Activated CD4-positive, alpha-beta T cell treated with anti-CD3 and anti-CD28 coated beads, Interleukin-2, Interleukin-4, amounts not matched to agents 100 ng/mL and 50 ng/mL, durations not matched to agents 16 hours and 8 hours (primary cell): ENCODE data around the gene DMWD.

Experiments
- DNase-seq: peaks from one replicate; pipeline ENCODE4 v3.0.0-alpha.2; 2020; ENCODE audit warnings: low spot score

DMWD gene

GRCh38 chr19:45792470-45793177 is at the start of gene DMWD:
Gene DMWD, minus strand, starts transcription at chr19:45792845. Its CDS starts 89 bp downstream, at chr19:45792756.
- DNase-seq = peak; percentile 100

- no peak for DNase-seq
These were observed 49.6 kb upstream of the DMWD start for GRCh38 chr19:45842198-45842597.

GRCh38 chr19:45834970-45835369 is 42.3 kb upstream of the DMWD start:
- DNase-seq = no peak

GRCh38 chr19:45828945-45829344 is 36.3 kb upstream of the DMWD start:
- no peak for DNase-seq

- no peak for DNase-seq
These were observed 35.9 kb upstream of the DMWD start for GRCh38 chr19:45828523-45828922.

- DNase-seq = no peak
These were observed 34.9 kb upstream of the DMWD start for GRCh38 chr19:45827459-45828093.

- no peak for DNase-seq
These were observed 34.3 kb upstream of the DMWD start for GRCh38 chr19:45826934-45827333.

GRCh38 chr19:45825917-45826893 is 33.6 kb upstream of the DMWD start:
- DNase-seq = no peak

- DNase-seq = no peak
These were observed 32.6 kb upstream of the DMWD start for GRCh38 chr19:45825263-45825605.

GRCh38 chr19:45824531-45825262 is 32.1 kb upstream of the DMWD start:
- DNase-seq = no peak

- DNase-seq = no peak
These were observed 31.4 kb upstream of the DMWD start for GRCh38 chr19:45824041-45824471.

GRCh38 chr19:45823182-45823581 is 30.5 kb upstream of the DMWD start:
- DNase-seq = no peak

- DNase-seq = no peak
These were observed 30.1 kb upstream of the DMWD start for GRCh38 chr19:45822716-45823115.

GRCh38 chr19:45821570-45821969 is 28.9 kb upstream of the DMWD start:
- DNase-seq = no peak

- no peak for DNase-seq
These were observed 28.5 kb upstream of the DMWD start for GRCh38 chr19:45821103-45821521.

GRCh38 chr19:45820413-45821102 is 27.9 kb upstream of the DMWD start:
- no peak for DNase-seq

GRCh38 chr19:45819769-45820168 is 27.1 kb upstream of the DMWD start:
- DNase-seq = no peak

- no peak for DNase-seq
These were observed 25.2 kb upstream of the DMWD start for GRCh38 chr19:45817725-45818301.

- DNase-seq = peak; percentile 97
These were observed 24.5 kb upstream of the DMWD start for GRCh38 chr19:45817010-45817724.
